CD4-positive, alpha-beta T cell treated with Interleukin-12 subunit alpha and Interleukin-12 subunit beta, for 1 hour (primary cell): ENCODE data around the gene GCFC2.
"Not testable (repeated sequence)": the region's sequence is repeated elsewhere in the genome, so short reads cannot be mapped to it uniquely, and the experiment has no call there.

Source experiments
- DNase-seq: peaks from one replicate; pipeline ENCODE4 v3.0.0-alpha.2; 2020

Gene GCFC2

GRCh38 chr2:75679556-75679955 is 31.2 kb downstream of the GCFC2 start:
- DNase-seq = no peak

- DNase-seq = no peak
Measured at GRCh38 chr2:75676464-75676863, 34.3 kb downstream of the GCFC2 start.

GRCh38 chr2:75675908-75676307 is 34.8 kb downstream of the GCFC2 start:
- DNase-seq = no peak

GRCh38 chr2:75675423-75675822 is 35.3 kb downstream of the GCFC2 start:
- not testable (repeated sequence) for DNase-seq

- DNase-seq = no peak
Measured at GRCh38 chr2:75667884-75668283, 42.8 kb downstream of the GCFC2 start.

GRCh38 chr2:75666911-75667310 is 43.8 kb downstream of the GCFC2 start:
- no peak for DNase-seq

GRCh38 chr2:75657798-75658197 is 52.9 kb downstream of the GCFC2 start:
- no peak for DNase-seq

- no peak for DNase-seq
Measured at GRCh38 chr2:75656563-75656962, 54.2 kb downstream of the GCFC2 start.

GRCh38 chr2:75655861-75656260 is 54.9 kb downstream of the GCFC2 start:
- no peak for DNase-seq

- no peak for DNase-seq
Measured at GRCh38 chr2:75654012-75654411, 56.7 kb downstream of the GCFC2 start.

GRCh38 chr2:75647771-75648170 is 62.9 kb downstream of the GCFC2 start:
- DNase-seq = no peak

GRCh38 chr2:75646583-75647425 is 63.9 kb downstream of the GCFC2 start, which contains the start of gene MRPL19:
Gene MRPL19 (plus strand): TSS chr2:75646783. CDS start chr2:75646808, 25 bp downstream.
- DNase-seq = peak; percentile 86

GRCh38 chr2:75646090-75646582 is 64.6 kb downstream of the GCFC2 start:
- no peak for DNase-seq

- DNase-seq = no peak
Measured at GRCh38 chr2:75645643-75646042, 65.1 kb downstream of the GCFC2 start.

- no peak for DNase-seq
Measured at GRCh38 chr2:75643980-75644379, 66.7 kb downstream of the GCFC2 start.

- no peak for DNase-seq
Measured at GRCh38 chr2:75641587-75641986, 69.1 kb downstream of the GCFC2 start.

GRCh38 chr2:75640621-75641121 is 70.0 kb downstream of the GCFC2 start:
- peak; percentile 49 for DNase-seq

- DNase-seq = no peak
Measured at GRCh38 chr2:75637568-75637967, 73.1 kb downstream of the GCFC2 start.

- DNase-seq = no peak
Measured at GRCh38 chr2:75634945-75635344, 75.8 kb downstream of the GCFC2 start.

- DNase-seq = no peak
Measured at GRCh38 chr2:75633620-75634019, 77.1 kb downstream of the GCFC2 start.

- no peak for DNase-seq
Measured at GRCh38 chr2:75632813-75633212, 77.9 kb downstream of the GCFC2 start.

GRCh38 chr2:75632091-75632701 is 78.5 kb downstream of the GCFC2 start:
- no peak for DNase-seq

- peak; percentile 49 for DNase-seq
Measured at GRCh38 chr2:75627902-75628504, 82.7 kb downstream of the GCFC2 start.

- no peak for DNase-seq
Measured at GRCh38 chr2:75622929-75623328, 87.8 kb downstream of the GCFC2 start.
